GM18499 (cell line): ENCODE measurements around the gene TIAM2.
"Not testable (repeated sequence)": the region's sequence is repeated elsewhere in the genome, so short reads cannot be mapped to it uniquely, and the experiment has no call there.

Experiments used
- ATAC-seq: cut with Tn5 transposase; IDR thresholded peaks from one replicate; pipeline ENCODE4 v1.9.1; 2021; ENCODE audit warnings: moderate number of reproducible peaks; ENCODE audit not compliant: insufficient read depth, unreplicated experiment

Gene TIAM2

DNA sequence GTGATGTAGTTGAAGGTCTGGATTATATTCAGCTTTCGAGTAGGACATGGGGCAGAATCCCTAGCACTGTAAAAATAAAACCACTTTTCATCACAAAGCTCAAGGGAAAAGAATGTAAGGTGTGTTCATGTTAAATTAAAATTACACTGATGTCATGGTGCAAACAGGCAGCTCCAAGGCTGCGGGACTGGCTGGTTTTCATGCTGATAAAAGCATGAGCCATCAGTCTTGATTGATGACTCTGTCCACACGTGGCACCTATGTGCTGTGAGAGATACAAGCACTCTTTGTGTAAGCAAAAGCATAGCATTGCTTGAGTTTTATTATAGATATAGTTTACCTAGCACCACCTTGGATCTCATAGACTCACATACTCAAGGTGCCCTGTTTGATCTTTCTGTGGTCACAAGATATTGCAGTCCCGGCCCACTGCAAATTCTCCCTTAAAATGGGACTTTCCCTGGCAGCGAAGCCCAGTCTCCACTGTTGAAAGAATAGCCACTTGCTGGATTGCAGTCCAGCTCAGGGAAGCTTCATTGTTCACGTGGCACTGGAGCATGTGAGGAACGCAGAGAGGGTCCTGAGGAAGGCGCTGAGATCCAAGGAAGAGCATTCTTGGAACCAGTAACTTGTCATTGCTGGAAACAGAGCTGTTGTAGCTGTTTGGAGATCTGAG, 90.6 kb downstream of the TIAM2 start:
- no peak for ATAC-seq

DNA sequence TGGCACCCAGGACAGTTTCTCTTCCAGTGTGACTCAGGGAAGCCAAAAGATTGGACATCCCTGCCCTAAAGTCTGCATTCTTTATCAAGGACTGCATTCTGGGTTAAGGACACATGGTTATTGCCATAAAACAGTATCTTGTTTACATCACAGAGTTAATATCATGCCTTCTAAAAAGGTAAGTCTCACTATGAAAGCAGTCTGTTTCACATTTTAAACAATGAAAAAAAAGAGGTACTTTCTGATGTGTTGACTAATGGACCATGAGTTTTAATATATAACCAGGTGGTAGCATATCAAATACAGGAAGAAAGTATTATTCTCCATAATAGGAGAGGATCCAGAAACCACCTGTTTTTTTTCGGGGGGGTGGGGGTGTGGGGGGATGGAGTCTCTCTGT, 93.7 kb downstream of the TIAM2 start:
- no peak for ATAC-seq

DNA sequence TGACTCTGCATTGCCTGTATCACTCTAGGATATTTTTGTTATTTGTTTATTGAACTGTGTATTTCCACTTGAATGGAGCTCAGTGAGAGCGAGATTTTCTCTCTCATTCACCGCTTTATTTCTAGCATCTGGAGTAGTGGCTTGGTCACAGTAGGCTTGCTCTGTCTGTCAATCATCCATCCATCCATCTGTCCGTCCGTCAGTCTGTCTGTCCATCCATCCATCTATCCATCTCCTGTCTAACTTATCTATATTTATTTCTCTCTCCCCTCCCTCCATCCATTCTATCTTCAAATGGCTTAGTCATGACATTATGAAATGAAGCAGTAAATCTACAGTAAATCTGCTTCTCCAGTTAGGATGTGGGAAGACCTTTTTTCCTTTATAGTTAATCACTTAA, 94.6 kb downstream of the TIAM2 start:
- ATAC-seq: no peak

DNA sequence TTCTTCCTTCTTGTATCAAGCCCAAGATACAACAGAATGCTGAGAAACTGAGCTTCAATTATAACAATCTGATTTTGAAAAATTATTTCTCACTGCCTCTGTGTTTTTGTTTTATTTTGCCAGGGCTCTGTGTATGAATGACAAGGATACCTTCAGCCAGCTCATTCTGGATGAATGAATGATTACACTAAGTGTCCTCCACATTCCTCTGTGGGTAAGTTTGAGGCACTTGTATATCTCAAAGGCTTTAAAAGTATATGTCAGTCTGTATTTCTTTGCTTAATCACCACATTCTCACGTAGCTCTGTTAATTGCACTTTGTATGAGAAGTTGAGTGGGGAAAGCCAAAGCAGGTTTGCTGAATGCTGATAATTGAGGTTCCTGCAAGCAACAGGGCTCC, 95.1 kb downstream of the TIAM2 start:
- no peak for ATAC-seq

DNA sequence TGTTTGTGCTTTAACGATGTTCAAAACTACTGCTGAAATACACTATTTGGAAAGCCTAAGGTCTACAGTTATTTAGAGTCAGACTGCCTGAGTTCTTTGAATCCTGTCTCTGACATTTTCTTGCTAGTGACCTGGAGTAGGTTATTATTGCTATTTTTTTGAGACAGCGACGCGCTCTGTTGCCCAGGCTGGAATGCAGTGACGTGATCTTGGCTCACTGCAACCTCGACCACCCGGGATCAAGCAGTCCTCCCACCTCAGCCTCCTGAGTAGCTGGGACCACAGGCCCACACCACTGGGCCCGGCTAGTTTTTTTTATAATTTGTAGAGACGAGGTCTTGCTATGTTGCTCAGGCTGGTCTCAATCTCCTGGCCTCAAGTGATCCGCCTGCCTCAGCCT, 96.6 kb downstream of the TIAM2 start:
- no peak for ATAC-seq

DNA sequence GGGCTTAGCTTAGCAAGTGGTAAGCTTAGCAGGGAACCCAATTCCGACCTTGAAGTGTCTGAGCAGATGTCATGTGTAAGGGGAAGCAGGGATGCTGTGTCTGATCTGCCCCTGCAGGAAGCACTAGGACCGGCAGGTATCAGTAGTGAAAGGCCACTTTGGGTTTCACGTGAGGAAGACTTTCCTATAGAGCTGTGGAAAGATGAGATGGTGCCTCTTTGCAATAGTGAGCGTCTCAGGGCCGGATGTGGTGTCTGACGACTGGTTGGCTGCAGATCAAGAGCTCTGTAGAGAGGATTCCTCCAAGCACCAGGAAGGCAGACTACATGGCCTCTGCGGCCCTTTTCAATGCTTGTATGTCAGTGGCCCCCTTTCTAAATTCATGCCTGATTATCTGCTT, 98.3 kb downstream of the TIAM2 start:
- no peak for ATAC-seq

DNA sequence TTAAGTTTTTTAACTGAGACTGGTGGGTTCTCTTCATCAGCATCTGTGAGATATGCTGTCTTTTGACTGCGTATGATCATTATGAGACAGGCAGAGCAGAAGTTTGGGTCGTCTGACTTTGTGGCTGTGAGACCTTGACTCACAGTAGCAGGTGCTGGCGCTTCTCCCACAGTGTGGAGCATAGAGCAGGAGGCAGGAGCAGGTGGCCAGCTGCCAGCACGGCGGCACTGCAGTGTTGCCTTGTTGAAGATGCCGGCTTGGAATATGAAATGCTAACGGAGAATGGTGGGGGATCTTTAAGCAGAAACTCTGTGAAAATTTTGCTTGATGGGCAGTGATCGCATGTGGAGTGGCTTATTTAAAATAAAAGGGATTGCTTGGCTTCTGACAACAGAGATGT, 105.0 kb downstream of the TIAM2 start:
- no peak for ATAC-seq

DNA sequence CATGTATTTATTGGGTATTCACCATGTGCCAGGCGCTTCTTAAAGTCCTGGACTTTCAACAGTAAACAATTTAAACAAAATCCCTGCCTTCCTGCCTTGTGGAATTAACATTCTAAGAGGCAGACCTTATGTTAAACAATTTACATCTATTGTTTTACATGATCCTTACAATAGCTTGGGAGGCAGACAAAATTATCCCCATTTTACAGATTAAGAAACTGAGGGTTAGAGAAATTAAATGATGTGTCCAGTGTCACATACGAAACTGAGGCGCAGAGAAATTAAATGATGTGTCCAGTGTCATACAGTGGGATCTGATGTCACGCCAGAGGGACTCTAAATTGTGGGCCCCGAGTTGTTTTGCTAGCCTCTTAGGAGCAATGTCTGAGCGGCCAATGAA, 105.5 kb downstream of the TIAM2 start:
- ATAC-seq: no peak

DNA sequence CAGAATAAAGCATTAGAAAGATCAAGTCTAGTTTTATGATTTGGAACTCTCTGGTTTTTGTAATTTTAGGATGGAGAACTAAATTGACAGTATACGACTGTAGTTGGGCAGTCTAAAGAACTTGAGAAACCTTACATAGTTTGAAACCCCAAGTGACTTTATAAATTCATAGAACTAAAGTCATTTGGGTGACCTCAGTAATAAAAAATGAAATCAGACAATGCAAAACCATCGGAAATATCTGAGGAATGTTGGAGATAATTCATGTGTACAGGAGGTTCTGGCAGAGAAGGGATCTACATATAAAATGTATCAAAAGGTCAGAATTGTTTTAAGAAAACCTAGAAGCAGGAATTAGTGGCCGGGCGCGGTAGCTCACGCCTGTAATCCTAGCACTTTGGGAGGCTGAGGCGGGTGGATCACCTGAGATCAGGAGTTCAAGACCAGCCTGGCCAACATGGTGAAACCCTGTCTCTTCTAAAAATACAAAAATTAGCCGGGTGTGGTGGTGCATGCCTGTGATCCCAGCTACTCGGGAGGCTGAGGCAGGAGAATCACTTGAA, 108.0 kb downstream of the TIAM2 start:
- ATAC-seq: not testable (repeated sequence)

DNA sequence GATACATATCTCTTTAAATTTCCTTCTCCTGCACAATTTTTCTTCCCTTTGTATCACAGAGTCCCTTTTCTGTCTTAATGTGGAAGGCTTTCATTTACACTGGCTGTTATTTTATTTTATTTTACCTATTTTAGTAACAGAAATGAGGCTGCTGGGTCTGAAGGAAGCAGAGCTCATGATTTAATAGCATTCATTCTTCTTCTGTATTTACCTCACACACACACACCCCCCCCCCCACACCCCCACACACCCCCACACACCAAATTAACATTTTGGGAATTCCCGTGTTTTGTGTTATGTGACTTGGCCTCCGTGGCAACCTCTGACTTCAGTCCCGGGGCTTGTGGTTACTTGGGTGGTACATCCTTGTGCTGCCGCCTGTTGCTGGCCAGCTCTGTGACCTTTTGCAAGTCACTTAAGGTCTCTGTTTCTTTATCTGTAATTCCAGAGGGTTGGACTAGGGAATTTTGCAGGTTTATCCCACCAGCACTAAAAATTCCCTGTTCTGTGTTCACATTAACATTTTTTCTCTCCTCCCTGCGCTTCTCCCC, 108.8 kb downstream of the TIAM2 start:
- ATAC-seq: no peak

DNA sequence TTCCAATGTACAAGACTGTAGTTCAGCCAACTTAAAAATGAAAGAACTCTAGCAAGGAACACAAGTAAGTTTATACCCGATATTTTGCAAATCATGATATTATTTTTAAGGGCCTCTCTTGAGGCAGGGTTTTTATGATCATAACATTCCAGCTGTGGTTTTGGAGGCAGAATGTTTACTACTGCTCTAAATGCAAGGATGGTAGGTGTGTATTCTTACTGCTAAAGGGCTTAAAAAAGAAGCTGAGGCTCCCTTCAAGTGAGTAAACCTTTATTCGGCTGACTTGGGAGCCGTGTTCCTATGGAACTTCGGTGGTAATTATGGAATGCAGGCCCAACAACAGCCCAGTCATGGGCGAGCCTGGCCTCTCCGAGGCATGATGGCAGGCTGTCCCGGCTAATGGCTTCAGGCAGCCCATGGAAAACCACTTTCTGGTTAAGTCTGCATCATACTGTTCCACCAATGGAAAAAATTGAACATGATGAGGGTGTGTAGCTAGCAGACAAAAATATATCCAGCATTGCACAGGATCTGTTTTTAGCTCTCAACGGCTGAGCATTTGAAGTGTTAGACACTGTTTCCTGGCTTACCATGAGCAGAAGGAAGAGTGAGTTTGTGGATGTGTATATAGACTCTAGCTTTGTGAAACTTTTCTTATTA, 111.5 kb downstream of the TIAM2 start:
- no peak for ATAC-seq

DNA sequence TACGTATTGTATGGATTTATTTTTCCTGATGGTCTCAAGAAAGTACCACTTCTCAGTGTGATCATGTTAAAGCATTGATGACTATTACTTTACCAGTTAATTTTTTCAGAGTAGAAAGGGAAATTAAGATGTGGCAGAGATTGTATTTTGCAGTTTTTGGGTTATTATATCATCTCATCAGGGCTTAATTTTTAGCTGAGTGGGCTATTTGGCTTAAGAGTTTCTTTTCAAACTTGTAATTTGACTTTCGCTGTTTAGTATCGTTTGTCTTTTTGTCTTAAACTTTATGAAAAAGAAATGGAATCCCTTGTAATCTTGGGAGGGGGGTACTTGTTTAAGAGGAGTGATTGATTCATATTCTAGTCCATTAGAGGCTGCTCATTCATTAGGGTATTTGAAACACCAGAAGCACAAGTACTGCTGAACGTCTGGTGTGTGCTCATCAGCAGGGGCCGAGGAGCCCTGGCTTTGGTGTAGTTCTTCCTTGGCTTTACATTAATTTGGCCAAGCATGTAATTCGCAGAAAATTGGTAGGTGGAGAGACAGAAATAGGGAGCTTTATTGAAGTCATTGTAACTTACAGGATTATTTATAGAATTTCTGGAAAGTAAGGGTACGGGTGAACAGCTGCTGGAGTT, 112.4 kb downstream of the TIAM2 start:
- ATAC-seq: no peak

DNA sequence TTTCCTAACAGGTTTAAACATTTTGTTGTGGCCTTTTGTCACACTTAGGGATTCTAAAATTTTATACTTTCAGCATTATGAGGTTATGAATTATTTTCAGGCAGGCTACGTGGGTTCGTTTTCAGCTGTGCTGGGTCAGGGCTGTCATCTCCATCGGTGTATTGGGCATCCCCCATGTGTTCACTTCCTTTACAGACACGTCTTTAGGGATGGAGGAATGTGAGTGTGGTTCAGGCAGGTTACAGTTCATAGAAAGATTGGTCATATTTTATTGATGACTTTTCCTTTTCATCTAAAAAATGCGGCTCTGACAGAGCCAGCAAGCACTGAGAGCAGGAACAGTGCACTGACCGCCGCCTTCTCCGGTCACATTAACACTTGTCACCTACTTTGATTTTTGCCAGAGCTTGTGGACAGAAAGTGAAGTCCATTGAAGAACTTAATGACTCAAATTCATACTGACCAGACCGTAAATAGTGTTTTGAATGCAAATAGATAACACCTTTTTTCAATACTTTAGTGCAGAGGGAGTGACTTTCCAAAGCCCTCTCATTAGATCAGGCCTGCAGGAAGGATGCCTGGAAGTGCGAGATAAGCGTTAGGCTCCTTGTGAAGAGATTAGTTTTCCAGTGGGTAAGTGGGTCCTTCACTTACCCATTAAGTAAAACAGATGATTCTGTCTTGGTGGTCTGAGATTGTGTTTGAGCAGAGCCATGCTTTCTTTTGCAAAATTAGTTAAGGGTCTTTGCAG, 113.1 kb downstream of the TIAM2 start:
- ATAC-seq: no peak

DNA sequence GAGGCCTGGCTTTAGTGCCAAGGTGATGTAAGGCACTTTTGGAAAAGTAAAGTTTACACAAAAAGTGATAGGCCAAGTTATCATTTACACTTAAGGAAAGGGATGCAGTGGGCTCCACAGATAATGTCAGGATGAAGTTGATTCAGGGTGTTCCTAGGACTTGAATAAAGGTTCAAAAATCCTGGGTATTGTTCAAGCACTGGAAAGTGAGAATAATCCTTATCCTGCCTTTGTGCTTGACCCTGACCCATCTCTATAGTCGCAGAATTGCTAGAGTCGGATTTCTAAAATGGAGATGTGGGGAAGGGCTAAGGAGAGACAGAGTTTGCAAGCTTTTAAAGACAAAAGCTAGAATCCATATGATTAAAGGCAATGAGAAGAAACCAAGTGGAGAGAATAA, 115.6 kb downstream of the TIAM2 start:
- ATAC-seq: no peak

DNA sequence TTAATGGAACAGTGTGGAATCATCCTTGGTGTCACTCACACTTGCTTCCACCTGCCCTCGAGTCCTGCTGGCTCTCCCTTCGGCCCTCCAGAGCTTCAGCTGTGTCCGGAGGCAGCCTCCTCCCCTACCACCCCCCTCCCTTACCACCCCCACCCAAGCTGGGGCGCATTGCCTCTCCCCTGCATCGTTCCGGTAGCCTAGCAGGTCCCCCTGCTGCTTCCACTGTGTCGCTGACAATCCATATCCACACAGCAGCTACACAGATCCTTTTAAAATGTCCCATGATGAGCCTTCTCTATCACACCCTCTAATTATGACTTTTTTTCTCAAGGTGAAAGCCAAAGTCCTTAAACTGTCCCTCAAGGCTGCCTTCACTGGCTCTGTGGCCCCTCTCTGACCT, 117.6 kb downstream of the TIAM2 start:
- ATAC-seq: no peak

DNA sequence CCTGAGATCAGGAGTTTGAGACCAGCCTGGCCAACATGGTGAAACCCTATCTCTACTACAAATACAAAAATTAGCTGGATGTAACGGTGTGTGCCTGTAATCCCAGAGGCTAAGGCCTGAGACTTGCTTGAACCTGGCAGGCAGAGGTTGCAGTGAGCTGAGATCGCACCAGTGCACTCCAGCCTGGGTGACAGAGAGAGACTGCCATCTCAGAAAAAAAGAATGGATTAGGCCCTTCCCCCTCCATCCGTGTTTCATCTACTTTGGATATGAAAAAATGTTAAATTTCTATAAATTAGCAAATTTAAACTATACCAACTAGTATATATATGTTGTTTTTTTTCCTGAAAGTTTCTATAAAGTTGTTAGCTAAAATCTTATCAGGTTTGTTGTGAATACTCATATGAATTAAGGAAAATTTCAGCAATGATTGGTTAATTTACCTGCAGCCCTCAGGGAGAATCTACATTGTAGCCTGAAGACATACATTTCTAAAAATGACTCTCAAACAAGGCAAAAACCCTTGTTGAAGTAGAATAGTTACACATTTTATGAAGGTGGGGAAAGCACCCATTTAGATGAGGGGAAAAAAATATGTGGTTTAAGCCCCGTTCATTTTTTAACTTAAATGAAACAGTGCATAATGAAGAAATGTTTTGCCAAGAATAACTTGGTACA, 120.9 kb downstream of the TIAM2 start:
- ATAC-seq: no peak

DNA sequence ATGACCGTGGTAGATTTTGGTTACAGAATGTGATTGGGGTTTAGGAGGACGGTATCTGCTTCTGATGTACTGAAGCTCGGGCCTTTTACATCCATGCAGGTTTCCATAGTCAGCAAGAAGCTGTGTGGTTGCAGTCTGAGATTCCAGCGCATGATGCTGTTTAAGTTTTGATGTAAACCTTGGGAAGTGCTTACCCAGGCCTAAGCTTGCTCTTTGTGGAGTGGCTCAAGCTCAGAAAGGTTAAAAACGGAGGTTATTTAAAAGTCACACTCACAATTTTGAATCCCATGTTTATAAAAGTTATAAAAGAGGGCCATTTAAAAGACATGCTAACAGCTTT, 121.4 kb downstream of the TIAM2 start:
- no peak for ATAC-seq

DNA sequence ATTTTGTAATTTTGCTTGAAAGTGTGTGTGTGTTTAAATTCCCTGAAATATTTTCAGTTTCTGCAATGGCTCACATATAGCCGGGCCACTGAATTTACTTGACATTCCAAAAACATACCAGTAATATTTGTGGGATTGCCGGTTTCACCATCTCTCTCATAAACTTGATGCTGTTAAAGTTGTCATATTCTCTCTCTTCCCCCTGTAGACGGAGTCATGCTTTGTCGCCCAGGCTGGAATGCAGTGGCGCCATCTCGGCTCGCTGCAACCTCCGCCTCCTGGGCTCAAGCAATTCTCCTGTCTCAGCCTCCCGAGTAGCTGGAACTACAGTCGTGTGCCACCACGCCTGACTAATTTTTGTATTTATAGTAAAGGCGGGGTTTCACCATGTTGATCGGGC, 122.1 kb downstream of the TIAM2 start:
- no peak for ATAC-seq

DNA sequence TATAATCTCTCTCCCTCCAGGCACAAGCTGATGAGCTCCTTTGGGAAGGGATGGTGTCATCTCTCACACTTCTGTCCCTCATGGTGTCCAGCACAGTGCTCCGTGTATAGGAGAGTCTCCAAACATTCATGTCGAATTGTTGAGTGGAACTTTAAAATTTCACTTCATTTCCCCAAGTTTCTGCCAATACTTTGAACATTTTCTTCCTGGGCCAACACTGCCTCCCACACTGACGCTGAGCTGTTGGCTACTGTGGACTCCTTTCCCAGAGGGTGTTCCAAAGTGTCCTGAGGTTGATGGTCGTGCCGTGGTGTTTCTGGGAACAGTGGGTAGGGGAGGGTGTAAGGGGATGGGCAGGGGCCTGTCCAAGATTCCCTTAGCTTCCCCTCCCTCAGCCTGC, 122.7 kb downstream of the TIAM2 start:
- no peak for ATAC-seq

DNA sequence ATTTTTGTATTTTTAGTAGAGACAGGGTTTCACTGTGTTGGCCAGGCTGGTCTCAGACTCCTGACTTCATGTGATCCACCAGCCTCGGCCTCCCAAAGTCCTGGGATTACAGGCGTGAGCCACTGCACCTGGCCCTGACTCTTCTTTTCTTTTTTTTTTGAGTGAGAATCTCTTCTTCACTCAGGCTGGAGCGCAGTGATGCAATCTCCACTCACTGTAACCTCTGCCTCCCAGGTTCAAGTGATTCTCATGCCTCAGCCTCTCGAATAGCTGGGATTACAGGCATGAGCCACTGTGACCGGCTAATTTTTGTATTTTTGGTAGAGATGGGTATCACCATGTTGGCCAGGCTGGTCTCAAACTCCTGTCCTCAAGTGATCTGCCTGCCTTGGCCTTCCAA, 124.1 kb downstream of the TIAM2 start:
- not testable (repeated sequence) for ATAC-seq
